Suprapubic skin (tissue), 3 donors: ENCODE measurements around the gene LHX2.

ENCODE experiments used
- POLR2A ChIP-seq, 2 donors: fragments of 450-650 bp; IDR thresholded peaks; one replicate each; pipeline ENCODE4 v1.6.1; 2017; ENCODE audit warnings: antibody characterized with exemption in 2 of 2, mild to moderate bottlenecking in 2 of 2, moderate library complexity in 2 of 2
- TF ChIP-seq, protein P1 (sequence below), 2 donors: fragments of 200-600 bp in 1 of 2; fragments of 450-650 bp in 1 of 2; sonication (generic) in 1 of 2; IDR thresholded peaks; one replicate each; pipeline ENCODE4 v1.5.1; 2016 to 2019; ENCODE audit warnings: antibody characterized with exemption in 2 of 2, mild to moderate bottlenecking in 1 of 2, moderate library complexity in 1 of 2

DNA sequence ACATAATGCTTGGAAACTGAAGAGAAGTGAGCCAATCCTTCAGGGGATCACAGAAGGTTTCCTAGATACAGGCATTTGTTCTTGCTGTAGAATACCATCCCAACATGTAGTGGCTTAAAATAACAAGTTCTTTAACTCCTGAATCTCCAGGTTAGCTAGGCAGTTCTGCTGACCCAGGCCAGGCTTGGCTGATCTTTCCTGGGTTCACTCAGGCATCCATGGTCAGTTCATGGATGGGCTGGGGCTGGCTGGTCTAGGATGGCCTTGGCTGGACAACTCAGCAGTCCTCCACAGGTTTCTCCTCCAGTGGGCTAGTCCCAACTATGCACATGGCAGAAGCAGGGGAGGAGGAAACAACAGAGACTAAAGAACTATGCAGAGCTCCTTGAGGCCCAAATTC, 44.2 kb upstream of the LHX2 start:
- no peak for TF ChIP-seq POLR2A (IDR thresholded peaks at IDR 0.05)
- TF ChIP-seq, protein P1, sequence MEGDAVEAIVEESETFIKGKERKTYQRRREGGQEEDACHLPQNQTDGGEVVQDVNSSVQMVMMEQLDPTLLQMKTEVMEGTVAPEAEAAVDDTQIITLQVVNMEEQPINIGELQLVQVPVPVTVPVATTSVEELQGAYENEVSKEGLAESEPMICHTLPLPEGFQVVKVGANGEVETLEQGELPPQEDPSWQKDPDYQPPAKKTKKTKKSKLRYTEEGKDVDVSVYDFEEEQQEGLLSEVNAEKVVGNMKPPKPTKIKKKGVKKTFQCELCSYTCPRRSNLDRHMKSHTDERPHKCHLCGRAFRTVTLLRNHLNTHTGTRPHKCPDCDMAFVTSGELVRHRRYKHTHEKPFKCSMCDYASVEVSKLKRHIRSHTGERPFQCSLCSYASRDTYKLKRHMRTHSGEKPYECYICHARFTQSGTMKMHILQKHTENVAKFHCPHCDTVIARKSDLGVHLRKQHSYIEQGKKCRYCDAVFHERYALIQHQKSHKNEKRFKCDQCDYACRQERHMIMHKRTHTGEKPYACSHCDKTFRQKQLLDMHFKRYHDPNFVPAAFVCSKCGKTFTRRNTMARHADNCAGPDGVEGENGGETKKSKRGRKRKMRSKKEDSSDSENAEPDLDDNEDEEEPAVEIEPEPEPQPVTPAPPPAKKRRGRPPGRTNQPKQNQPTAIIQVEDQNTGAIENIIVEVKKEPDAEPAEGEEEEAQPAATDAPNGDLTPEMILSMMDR (IDR thresholded peaks at IDR 0.05): no peak
